Lung (tissue), 12 donors: ENCODE results near the gene PODXL. TPM values are rescaled to one million over a fixed set of nuclear protein-coding genes. Genes with fewer than 3 reads are reported as not detected.

Experiments used
- ATAC-seq: fragments of 200-7000 bp; cut with Tn5 transposase; one replicate; pipeline ENCODE4 v1.9.1; 2020; ENCODE audit warnings: moderate number of reproducible peaks; ENCODE audit not compliant: insufficient read depth, low FRiP score
- DNase-seq, 3 donors: peaks; one replicate each; pipeline ENCODE4 v3.0.0-alpha.2; 2013 to 2017
- H3K27ac ChIP-seq, 2 donors: one replicate each; pipeline ENCODE4 v1.5.1; 2013; ENCODE audit warnings: mild to moderate bottlenecking in 2 of 2, moderate library complexity in 2 of 2, control low read depth in 1 of 2, inconsistent platforms in 1 of 2, low read depth in 1 of 2, low read length in 1 of 2
- H3K27me3 ChIP-seq, 3 donors: one replicate each; pipeline ENCODE4 v1.5.1; 2013; ENCODE audit warnings: low read length in 2 of 3; ENCODE audit not compliant: control insufficient read depth in 3 of 3, insufficient read depth in 3 of 3
- H3K36me3 ChIP-seq, 4 donors: one replicate each; pipeline ENCODE4 v1.5.1; 2013; ENCODE audit warnings: low read length in 4 of 4, mild to moderate bottlenecking in 1 of 4, moderate library complexity in 1 of 4; ENCODE audit not compliant: control insufficient read depth in 4 of 4, insufficient read depth in 4 of 4
- H3K4me1 ChIP-seq, 5 donors: one replicate each; pipeline ENCODE4 v1.5.1; 2013; ENCODE audit warnings: low read length in 5 of 5, mild to moderate bottlenecking in 2 of 5, moderate library complexity in 1 of 5; ENCODE audit not compliant: control insufficient read depth in 5 of 5, insufficient read depth in 5 of 5
- H3K4me3 ChIP-seq: one replicate; pipeline ENCODE4 v1.5.1; 2013; ENCODE audit warnings: mild to moderate bottlenecking, control low read depth, moderate library complexity
- H3K9ac ChIP-seq, 2 donors: one replicate each; pipeline ENCODE4 v1.5.1; 2013; ENCODE audit warnings: low read length in 2 of 2, control low read depth in 1 of 2; ENCODE audit not compliant: insufficient read depth in 1 of 2
- H3K9me3 ChIP-seq, 4 donors: one replicate each; pipeline ENCODE4 v1.5.1; 2013; ENCODE audit warnings: low read length in 3 of 4, mild to moderate bottlenecking in 1 of 4, moderate library complexity in 1 of 4; ENCODE audit not compliant: control insufficient read depth in 4 of 4, insufficient read depth in 3 of 4
- WGBS, 2 donors: extraction: QIAGEN DNeasy Blood & Tissue Kit; methylation state at CpG; one replicate each; pipeline ENCODE4 v1.1.7; 2013; 5-methylcytosine and 5-hydroxymethylcytosine counted together
- polyA plus RNA-seq, 2 donors: library from polyadenylated mRNA; stranded (reverse); fragments of 200-250 nt; gene quantifications; one replicate each; pipeline ENCODE4 v1.2.1, GENCODE V29; 2013
- total RNA-seq, 2 donors: library from RNA; depleted of rRNA in 1 of 2; stranded (reverse); fragments of >200 nt in 1 of 2; gene quantifications; one replicate each; pipeline ENCODE4 v1.2.1, GENCODE V29; 2014 to 2021
- TF ChIP-seq, protein P1 (sequence below): IDR thresholded peaks from 2 replicates; pipeline ENCODE4 v1.5.1; 2012; ENCODE audit warnings: mild to moderate bottlenecking; ENCODE audit errors: control extremely low read depth, extremely low read depth
- donor health status: control.
- donor health status: control.
- donor health status: Bipolar disorder and iron deficiency.
- donor health status: healthy.
- donor health status: DM: yes; HTN: yes; CAD: no.

The PODXL gene
- total and polyA plus RNA-seq, 4 donors, result 24.3 to 133 (median 57.6) TPM

DNA sequence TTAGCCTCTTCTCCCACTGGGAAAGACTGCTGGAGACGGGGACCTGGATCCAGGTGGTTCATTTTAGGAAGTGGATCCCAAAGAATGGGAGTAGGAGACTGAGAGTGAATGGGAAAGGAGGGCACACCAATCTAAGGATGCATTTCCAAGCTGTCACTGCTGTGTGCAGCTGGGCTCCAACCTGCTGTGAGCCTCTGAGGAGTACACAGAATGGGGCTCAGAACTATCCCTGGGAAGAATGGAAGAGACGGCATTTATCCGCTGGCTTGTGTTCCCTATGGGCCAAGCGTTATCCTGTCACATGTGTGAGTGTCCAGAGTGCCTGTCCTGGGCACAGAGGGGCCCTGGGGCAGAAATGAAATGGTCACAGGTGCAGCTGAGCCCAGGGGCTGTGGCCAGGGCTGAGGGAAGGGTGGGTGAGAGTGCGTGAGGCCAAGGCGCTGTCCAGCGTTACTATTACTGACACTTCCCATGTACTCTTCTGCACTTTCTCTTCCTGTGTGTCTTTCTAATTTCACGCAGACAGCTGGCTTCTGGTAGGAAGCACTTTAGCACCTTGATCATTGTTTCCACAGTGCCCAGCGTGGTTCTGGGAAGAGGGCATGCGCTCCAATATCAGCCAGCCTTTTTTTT lies 35.4 kb upstream of the PODXL start:
- no peak overlapping the region for H3K4me3 ChIP-seq
- peaks cover 0 to 7% (median 0%) of the 10 kb centered on the region in 4 donors for H3K9me3 ChIP-seq
- no peak overlapping the region for H3K27ac ChIP-seq
- WGBS, 2 donors, result 72 to 77% methylated on average over 10 of the region's 10 CpGs
- H3K4me1 ChIP-seq, result peaks cover 0 to 9% (median 0%) of the 10 kb centered on the region in 5 donors
- no peaks in the 10 kb centered on the region for H3K36me3 ChIP-seq
- TF ChIP-seq, protein P1, sequence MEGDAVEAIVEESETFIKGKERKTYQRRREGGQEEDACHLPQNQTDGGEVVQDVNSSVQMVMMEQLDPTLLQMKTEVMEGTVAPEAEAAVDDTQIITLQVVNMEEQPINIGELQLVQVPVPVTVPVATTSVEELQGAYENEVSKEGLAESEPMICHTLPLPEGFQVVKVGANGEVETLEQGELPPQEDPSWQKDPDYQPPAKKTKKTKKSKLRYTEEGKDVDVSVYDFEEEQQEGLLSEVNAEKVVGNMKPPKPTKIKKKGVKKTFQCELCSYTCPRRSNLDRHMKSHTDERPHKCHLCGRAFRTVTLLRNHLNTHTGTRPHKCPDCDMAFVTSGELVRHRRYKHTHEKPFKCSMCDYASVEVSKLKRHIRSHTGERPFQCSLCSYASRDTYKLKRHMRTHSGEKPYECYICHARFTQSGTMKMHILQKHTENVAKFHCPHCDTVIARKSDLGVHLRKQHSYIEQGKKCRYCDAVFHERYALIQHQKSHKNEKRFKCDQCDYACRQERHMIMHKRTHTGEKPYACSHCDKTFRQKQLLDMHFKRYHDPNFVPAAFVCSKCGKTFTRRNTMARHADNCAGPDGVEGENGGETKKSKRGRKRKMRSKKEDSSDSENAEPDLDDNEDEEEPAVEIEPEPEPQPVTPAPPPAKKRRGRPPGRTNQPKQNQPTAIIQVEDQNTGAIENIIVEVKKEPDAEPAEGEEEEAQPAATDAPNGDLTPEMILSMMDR, result no peak
- no peaks in the 10 kb centered on the region for H3K27me3 ChIP-seq
- H3K9ac ChIP-seq, result no peak overlapping the region
- peak in 1 of 3 donors; percentile 9 for DNase-seq
- no peak for ATAC-seq

DNA sequence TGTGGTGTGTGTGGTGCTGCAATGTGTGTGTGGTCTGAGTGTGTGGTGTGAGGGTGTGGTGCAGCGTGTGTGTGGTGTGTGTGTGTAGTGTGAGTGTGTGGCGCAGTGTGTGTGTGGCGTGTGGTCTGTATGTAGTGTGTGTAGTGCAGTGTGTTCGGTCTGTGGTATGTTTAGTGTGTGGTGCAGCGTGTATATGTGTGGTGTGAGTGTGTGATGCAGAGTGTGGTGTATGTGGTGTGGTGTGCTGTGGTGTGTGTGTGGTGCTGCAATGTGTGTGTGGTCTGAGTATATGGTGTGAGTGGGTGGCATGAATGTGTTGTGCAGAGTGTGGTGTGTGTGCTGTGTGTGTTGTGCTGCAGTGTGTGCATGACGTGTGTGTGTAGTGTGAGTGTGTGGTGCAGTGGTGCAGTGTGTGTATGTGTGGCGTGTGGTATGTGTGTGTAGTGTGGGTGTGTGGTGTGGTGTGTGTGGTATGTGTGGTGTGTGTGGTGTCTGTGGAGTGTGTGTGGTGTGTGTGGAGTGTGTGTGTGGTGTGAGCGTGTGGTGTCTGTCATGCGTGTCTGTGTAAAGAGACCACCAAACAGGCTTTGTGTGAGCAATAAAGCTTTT lies 31.0 kb upstream of the PODXL start:
- 88 to 95% methylated on average over 9 of the region's 9 CpGs for WGBS, 2 donors
- no peaks in the 10 kb centered on the region for H3K27me3 ChIP-seq
- ATAC-seq (no peak), DNase-seq (no peak)
- H3K9me3 ChIP-seq, result peaks cover 0 to 7% (median 0%) of the 10 kb centered on the region in 4 donors
- H3K4me1 ChIP-seq, result peaks cover 0 to 11% (median 0%) of the 10 kb centered on the region in 5 donors
- TF ChIP-seq, protein P1, result no peak
- H3K4me3 ChIP-seq, result no peak overlapping the region
- no peak overlapping the region for H3K9ac ChIP-seq
- H3K27ac ChIP-seq, result peak overlapping the region in 1 of 2 donors; percentile 29
- H3K36me3 ChIP-seq, result no peaks in the 10 kb centered on the region

DNA sequence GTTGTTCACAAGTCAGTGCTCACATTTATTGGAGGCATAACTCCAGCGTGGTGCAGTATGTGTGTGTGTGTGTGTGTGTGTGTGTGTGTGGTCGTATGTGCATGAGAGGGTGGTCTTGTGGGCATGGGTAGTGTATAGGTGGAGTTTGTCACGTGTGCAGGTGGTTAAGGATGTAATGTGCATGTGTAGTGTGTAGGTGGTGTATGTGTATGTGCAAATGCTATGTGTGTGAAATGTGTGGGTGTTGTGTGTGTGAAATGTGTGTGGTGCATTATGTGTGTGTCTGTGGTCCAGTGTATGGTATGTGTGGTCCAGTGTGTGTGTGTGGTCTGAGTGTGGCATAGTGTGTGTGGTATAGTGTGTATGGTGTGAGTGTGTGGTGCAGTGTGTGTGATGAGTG lies 30.3 kb upstream of the PODXL start:
- Histone ChIP-seq H3K9me3 (peaks cover 0 to 7% (median 0%) of the 10 kb centered on the region in 4 donors), H3K27ac (peak overlapping the region in 1 of 2 donors; percentile 29), H3K4me3 (no peak overlapping the region), H3K27me3 (no peaks in the 10 kb centered on the region), H3K9ac (no peak overlapping the region), H3K4me1 (peaks cover 0 to 13% (median 0%) of the 10 kb centered on the region in 5 donors), H3K36me3 (no peaks in the 10 kb centered on the region)
- WGBS, 2 donors, result 66 to 73% methylated on average over 3 of the region's 3 CpGs
- TF ChIP-seq, protein P1, result no peak
- no peak for ATAC-seq
- no peak for DNase-seq
